Effector memory CD4-positive, alpha-beta T cell (primary cell): ENCODE data around the gene SYNM.

ENCODE experiments used
- DNase-seq, 3 donors: peaks; one replicate each; pipeline ENCODE4 v3.0.0-alpha.2; 2020
- H3K27ac ChIP-seq: 2 replicates; pipeline ENCODE4 v1.7.0; 2013; ENCODE audit warnings: mild to moderate bottlenecking, low read length, moderate library complexity; ENCODE audit not compliant: insufficient read depth, poor library complexity, severe bottlenecking
- H3K27me3 ChIP-seq: replicated peaks from 2 replicates; pipeline ENCODE4 v1.7.0; 2013; ENCODE audit warnings: mild to moderate bottlenecking, low read length; ENCODE audit not compliant: insufficient read depth, control insufficient read depth, poor library complexity, severe bottlenecking
- H3K36me3 ChIP-seq: 2 replicates; pipeline ENCODE4 v1.7.0; 2013; ENCODE audit warnings: mild to moderate bottlenecking, low read length, moderate library complexity; ENCODE audit not compliant: control insufficient read depth, insufficient read depth
- H3K4me1 ChIP-seq: 2 replicates; pipeline ENCODE4 v1.7.0; 2013; ENCODE audit warnings: low read length, mild to moderate bottlenecking; ENCODE audit not compliant: control insufficient read depth, insufficient read depth, poor library complexity, severe bottlenecking
- H3K4me3 ChIP-seq: 2 replicates; pipeline ENCODE4 v1.7.0; 2013; ENCODE audit warnings: low read length, low read depth, mild to moderate bottlenecking; ENCODE audit not compliant: insufficient read depth, poor library complexity, severe bottlenecking
- H3K9me3 ChIP-seq: 2 replicates; pipeline ENCODE4 v1.7.0; 2013; ENCODE audit warnings: mild to moderate bottlenecking, low read length, moderate library complexity; ENCODE audit not compliant: control insufficient read depth

The SYNM gene

DNA sequence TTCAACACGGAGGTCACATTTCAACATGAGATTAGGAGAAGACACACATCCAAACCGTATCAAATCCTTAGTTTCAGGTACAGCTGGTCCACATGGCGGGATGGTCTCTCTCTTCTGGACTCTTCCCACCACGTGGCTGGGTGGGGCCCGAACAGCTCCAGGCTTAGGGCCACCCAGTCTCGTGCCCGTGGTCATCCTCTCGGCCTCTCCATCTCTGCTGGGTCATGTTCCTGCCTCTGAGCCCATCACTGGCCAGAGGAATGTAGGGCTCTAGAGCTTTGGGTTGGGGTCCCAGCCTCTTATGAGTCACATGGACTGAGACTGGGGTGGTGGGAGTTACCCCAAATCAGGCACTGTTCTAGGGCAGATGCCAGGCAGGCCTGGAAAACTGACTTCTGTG, 12.2 kb downstream of the SYNM start:
- no peak overlapping the region for H3K4me3 ChIP-seq

DNA sequence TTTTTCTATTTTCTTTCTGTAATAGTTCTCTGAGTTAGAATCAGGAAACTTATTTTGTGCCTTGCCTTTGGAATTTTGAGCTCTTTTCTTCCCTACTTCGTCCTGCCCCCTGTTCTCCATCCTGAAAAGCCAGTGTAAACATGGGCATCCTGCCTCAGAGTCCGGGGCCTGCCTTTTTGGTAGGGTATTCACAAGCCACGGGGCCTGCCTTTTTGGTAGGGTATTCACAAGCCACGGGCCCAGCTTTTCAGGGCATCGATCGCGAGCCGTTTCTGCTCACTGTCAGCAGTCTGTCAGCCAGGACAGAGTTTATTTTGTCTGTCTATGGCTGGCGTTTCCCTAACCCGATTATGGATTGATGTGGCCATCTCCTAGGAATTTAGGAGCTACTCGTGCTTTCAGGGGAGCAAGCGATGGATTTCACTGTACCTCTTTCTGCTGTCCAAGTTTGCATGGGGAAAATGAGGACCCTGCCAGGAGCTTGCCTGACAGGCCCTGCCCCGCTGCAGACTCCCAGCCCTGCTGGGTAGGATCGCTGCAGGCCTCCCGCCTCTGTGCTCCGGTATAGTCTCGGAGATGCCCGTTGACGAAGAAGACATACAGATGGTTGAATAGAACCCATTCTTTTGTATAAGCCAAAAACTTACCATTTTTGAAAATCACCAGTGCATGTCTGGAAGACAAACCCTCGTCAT, 12.8 kb downstream of the SYNM start:
- Histone ChIP-seq H3K9me3 (no peaks in the 10 kb centered on the region), H3K4me1 (no peaks in the 10 kb centered on the region), H3K27me3 (no peaks in the 10 kb centered on the region), H3K36me3 (no peaks in the 10 kb centered on the region), H3K27ac (no peak overlapping the region), H3K4me3 (no peak overlapping the region)
- no peak for DNase-seq

More for the DNA sequence above, 12.2 kb downstream of the SYNM start:
- Histone ChIP-seq H3K27ac (no peak overlapping the region), H3K36me3 (no peaks in the 10 kb centered on the region), H3K27me3 (no peaks in the 10 kb centered on the region), H3K4me1 (no peaks in the 10 kb centered on the region), H3K9me3 (no peaks in the 10 kb centered on the region)
- no peak for DNase-seq

DNA sequence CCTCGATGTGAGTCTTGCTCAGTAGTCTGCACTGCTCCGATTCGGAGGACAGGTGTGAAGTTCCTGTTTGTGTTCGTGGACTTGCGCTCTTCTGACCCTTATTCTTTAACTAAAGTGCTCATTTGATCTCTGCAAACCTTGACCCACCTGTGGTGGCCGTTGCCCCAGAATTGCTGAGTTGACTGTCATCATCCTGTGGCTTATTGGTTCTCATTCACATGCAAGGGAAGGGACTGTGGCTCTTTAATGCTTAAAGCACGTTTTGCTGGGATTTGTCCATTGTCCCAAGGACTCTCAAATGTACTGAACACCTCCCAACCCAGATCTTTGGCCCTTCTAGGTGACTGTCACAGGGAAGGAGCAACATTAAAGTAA, 13.4 kb downstream of the SYNM start:
- Histone ChIP-seq H3K4me1 (no peaks in the 10 kb centered on the region), H3K36me3 (no peaks in the 10 kb centered on the region), H3K27ac (no peak overlapping the region), H3K9me3 (no peaks in the 10 kb centered on the region), H3K4me3 (no peak overlapping the region), H3K27me3 (no peaks in the 10 kb centered on the region)
- DNase-seq = no peak

DNA sequence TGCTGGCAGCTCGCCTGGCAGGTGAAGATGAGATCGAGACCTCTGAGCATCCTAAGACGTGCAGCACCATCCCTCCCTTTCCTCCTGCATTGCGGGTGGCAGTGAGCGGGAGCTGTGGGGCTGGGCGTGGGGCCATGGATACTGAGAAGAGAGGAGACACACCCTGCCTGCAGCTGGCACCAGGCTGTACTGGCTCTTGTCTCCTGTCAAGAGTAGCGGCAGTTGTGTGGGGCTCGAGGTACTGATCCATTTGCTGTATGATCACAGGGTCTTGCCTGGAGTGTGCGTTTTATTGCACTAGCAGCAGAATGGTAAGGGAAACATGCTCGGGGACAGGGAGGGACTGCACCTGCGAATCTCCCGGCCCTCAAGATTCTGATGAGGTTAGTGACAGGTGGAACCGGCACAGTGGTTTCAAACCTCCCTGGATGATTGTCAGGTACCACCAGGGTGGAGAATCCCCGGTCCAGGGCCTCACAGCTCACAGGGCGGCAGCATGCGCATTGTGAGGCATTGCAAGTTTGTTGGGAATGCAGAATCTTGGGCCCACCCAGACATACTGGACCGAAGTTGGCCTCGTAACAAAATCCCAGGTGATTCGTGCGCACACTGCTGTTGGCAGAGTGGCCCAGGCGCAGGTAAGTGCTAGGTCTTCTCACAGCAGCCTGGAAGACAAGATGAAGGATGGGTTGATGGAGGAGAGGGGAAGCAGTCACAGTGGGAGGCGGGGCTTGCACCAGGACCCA, 14.1 kb downstream of the SYNM start:
- H3K27ac ChIP-seq = no peak overlapping the region
- no peaks in the 10 kb centered on the region for H3K27me3 ChIP-seq
- H3K9me3 ChIP-seq = no peaks in the 10 kb centered on the region
- H3K4me1 ChIP-seq = no peaks in the 10 kb centered on the region
- no peaks in the 10 kb centered on the region for H3K36me3 ChIP-seq
- no peak for DNase-seq
- no peak overlapping the region for H3K4me3 ChIP-seq

DNA sequence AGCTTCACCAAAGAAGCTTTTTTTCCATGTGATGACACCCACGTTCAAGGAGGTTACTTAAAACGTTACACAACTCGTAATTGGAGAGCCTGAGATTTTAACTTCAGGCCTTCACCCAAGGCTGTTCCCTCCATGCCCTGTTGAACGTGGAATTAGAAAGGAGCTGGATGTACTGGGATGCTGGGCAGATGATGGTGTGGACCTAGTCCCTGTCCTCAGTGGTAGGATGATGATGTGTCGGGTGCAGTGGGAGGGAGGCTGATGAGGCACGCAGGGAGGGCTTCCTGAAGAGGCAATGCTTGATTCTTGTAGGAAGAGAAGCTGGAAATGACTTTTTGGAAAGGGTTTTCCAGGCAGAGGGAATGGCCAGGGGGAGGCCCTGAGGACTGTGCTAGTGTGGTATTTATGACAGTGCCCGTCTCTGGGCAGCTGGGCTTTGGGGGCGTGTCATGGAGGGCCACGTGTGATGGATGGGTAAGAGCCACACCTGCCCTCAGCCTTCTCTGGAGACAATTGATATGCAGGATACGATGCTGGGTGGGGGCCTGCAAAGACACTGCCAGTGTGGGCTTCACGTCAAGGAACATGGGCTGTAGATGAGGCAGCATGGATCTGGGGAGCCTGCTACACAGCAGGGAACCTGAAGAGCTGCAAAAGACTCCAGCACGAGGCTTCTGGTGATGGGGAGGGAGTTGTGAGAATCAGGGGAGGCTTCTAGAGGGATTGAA, 15.3 kb downstream of the SYNM start:
- Histone ChIP-seq H3K9me3 (no peaks in the 10 kb centered on the region), H3K27ac (no peak overlapping the region), H3K4me1 (no peaks in the 10 kb centered on the region), H3K27me3 (no peaks in the 10 kb centered on the region), H3K4me3 (no peak overlapping the region), H3K36me3 (no peaks in the 10 kb centered on the region)
- DNase-seq = no peak

DNA sequence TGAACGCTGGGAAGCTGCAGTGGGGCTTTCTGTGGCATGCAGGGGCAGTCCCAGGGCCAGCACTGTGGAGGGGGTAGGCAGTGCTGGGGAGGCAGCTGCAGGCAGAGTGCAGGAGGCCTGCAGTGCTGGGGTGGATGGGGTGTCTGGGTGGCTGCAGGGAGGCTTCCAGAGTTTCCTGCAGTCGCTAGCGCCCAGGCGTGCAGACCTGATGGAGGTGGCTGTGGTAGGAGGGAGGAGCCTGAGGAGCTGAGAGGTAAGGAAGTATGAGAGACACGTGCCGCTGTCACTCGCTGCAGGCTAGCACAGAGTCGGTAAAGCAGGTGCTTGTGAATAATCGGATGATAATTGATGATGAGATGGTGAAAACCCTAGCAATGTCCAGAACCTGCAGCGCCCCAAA, 16.3 kb downstream of the SYNM start:
- Histone ChIP-seq H3K4me1 (no peaks in the 10 kb centered on the region), H3K27me3 (no peaks in the 10 kb centered on the region), H3K4me3 (no peak overlapping the region), H3K9me3 (no peaks in the 10 kb centered on the region), H3K27ac (no peak overlapping the region), H3K36me3 (no peaks in the 10 kb centered on the region)
- DNase-seq = no peak

DNA sequence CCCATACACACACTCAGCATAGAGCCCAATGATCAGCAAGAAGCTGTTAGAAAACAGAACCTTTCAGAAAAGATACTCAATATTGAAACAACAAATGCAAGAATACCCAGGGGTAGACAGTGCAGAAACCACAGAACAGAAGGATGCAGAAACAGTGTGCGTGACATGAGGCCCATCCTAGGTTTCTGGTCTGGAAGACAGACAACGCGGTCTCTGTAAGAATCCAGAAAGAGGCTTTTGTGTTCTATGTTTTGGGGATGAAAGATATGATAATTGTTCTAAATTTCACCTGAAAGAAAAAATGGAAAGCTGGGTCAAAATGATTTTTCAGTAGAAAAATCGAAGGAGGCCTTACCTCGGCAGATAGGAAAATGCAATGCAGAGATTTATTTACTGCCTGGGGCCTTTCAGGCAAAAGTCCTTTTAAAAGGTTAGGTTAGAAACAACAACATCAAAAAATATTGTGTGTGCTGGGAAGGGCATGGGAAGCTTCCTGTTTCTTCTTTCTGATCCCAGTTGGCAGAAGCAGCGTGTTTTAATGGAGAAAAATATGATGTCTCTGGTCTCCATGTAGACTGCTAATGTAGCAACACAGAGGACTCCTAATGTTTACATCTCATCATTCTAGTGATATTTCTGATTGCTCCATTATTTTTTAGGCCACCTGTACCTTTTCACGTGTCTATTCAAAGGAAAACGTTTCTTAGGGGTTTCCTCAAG, 17.0 kb downstream of the SYNM start:
- H3K36me3 ChIP-seq = no peaks in the 10 kb centered on the region
- no peak overlapping the region for H3K27ac ChIP-seq
- H3K4me3 ChIP-seq = no peak overlapping the region
- H3K9me3 ChIP-seq = no peaks in the 10 kb centered on the region
- H3K27me3 ChIP-seq = no peaks in the 10 kb centered on the region
- no peak for DNase-seq
- no peaks in the 10 kb centered on the region for H3K4me1 ChIP-seq

DNA sequence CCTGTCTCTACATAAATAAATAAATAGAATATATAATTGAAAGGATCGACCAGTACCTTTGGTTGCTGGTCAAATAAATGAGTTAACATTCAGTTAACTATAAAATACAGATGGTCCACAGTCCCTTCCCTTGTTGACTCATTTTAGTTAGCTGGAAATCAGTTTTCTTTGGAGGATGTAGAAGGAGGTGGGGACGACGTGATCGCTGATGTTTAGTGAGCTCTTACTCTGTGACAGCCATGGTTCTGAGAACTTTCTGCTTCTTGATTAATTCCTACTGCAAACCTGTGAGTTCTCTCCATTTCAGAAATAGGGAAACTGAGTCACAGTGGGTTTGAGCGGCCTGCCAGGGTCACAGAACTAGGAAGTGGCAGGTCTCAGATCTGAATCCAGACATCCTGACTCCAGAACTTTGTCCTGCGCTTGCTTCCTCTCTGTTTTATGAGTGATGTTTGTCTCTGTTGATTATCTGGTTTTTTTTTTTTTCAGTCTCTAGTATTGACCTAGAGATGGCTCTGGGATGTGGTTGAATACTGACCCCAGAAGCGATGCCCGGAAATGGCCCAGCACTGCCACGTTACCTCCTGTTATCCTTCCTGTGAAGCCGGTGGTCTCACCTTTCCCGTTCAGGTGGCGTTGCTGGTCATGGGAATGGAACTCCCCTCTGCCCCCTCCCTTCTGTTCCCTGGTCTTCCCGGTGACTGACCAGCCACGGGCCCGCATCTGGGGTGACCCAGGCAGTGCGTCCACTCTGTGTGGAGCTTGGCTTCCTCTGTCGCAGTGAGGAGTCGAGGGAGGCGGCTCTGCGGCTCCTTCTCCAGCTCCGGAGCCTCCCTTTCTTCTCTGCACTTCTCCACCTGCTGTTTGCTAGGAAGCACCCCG, 18.2 kb downstream of the SYNM start:
- Histone ChIP-seq H3K27ac (no peak overlapping the region), H3K27me3 (no peaks in the 10 kb centered on the region), H3K4me3 (no peak overlapping the region), H3K36me3 (no peaks in the 10 kb centered on the region), H3K9me3 (no peaks in the 10 kb centered on the region), H3K4me1 (no peaks in the 10 kb centered on the region)
- DNase-seq = no peak

DNA sequence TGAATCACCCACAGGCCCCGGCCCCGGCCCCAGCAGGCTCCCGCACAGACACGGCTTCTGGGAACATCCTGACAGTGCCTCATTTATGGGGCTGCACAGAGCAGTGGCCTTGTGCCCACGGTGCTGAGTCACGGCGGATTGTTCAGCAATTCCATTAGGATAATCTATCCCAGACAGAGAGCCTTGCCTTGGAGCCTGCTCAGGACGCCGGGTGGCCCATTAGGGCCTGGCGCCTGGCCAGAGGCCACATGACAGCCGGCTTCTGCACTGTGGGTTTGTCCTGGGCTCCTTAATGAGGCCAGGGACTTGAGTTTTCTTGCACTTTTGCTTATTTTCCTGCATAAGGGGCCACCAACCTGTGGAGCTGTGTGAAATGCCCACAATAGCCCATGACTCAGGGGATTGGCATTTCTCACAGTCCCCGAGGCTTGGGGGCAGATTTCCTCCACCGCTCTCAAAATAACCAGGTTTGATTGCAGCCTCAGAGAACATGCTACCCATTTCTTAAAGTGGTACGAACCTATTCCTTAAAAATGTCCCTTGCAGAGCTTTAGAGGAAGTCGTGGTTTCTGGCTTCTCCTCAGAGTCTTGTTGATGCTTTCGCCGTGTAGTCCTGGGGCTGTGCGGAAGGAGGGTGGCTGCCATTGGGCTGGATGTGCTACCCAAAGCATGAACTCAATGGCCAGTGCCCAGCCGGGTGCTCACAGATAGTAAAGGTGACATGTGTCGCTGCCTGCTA, 19.0 kb downstream of the SYNM start:
- no peak overlapping the region for H3K27ac ChIP-seq
- H3K27me3 ChIP-seq = no peaks in the 10 kb centered on the region
- H3K4me1 ChIP-seq = no peaks in the 10 kb centered on the region
- H3K9me3 ChIP-seq = no peaks in the 10 kb centered on the region
- no peak overlapping the region for H3K4me3 ChIP-seq
- no peaks in the 10 kb centered on the region for H3K36me3 ChIP-seq
- DNase-seq = no peak
